ENCODE results near the gene GSTO2. TPM values are rescaled to one million over a fixed set of nuclear protein-coding genes. Genes with fewer than 3 reads are reported as not detected.

Gene GSTO2
- total RNA-seq, 4 donors from 2014 or later, result 0.71 to 2.3 (median 1.4) TPM; not detected in 1

- peaks cover 73 to 86% of the 10 kb centered on the region in 2 donors for H3K4me1 ChIP-seq
- H3K27me3 ChIP-seq, result no peaks in the 10 kb centered on the region
- no peaks in the 10 kb centered on the region for H3K36me3 ChIP-seq
- ATAC-seq (peak; percentile 42 to 61), DNase-seq (peak in 1 of 2 donors; percentile 57)
- H3K9me3 ChIP-seq, result no peaks in the 10 kb centered on the region
- H3K4me3 ChIP-seq, result peak overlapping the region in 2 of 4 donors; percentile 14 to 26
- intact Hi-C loops (cut with DNase I; ENCODE audit: low total_unique reads), result loop anchor here (1.0 to 10.0 kb wide), 2 partner anchors 19 to 415 kb away; partner anchors contain the start of gene STN1
- in situ Hi-C loops (cut with MboI; ENCODE audit: low sequenced_read_pairs in 4 of 4), result no loop called here
- peak overlapping the region; percentile 82 to 97 (median 92) for H3K27ac ChIP-seq
- TF ChIP-seq POLR2A (IDR thresholded peaks at IDR 0.05), result no peak
- TF ChIP-seq CTCF (IDR thresholded peaks at IDR 0.05 in 4 of 5, conservative IDR thresholded peaks at IDR 0.05 in 1 of 5), result no peak
These were observed 60.8 kb downstream of the GSTO2 start for GRCh38 chr10:104329735-104330134.

- Histone ChIP-seq H3K4me1 (peaks cover 74 to 82% of the 10 kb centered on the region in 2 donors), H3K4me3 (peak overlapping the region in 3 of 4 donors; percentile 4 to 6 (median 6)), H3K36me3 (no peaks in the 10 kb centered on the region), H3K9me3 (no peaks in the 10 kb centered on the region), H3K27me3 (no peaks in the 10 kb centered on the region), H3K27ac (peak overlapping the region; percentile 82 to 97 (median 92))
- ATAC-seq (peak; percentile 19 to 26), DNase-seq (peak; percentile 55 to 75)
- no peak for TF ChIP-seq CTCF (IDR thresholded peaks at IDR 0.05 in 4 of 5, conservative IDR thresholded peaks at IDR 0.05 in 1 of 5)
- TF ChIP-seq POLR2A (IDR thresholded peaks at IDR 0.05), result no peak
- intact Hi-C loops (cut with DNase I; ENCODE audit: low total_unique reads) (loop anchor here (10.0 kb wide), 1 partner anchor 416 kb away; the partner anchor contains the start of gene STN1), in situ Hi-C loops (cut with MboI; ENCODE audit: low sequenced_read_pairs in 4 of 4) (no loop called here)
These were observed 61.5 kb downstream of the GSTO2 start for GRCh38 chr10:104330168-104331110.

GRCh38 chr10:104331208-104331838, 62.3 kb downstream of the GSTO2 start:
- in situ Hi-C loops (cut with MboI; ENCODE audit: low sequenced_read_pairs in 4 of 4), result no loop called here
- no peaks in the 10 kb centered on the region for H3K27me3 ChIP-seq
- TF ChIP-seq POLR2A (IDR thresholded peaks at IDR 0.05) (peak; percentile 19 to 44), CTCF (IDR thresholded peaks at IDR 0.05 in 4 of 5, conservative IDR thresholded peaks at IDR 0.05 in 1 of 5) (no peak)
- H3K4me3 ChIP-seq, result peak overlapping the region in 3 of 4 donors; percentile 4 to 6 (median 6)
- intact Hi-C loops (cut with DNase I; ENCODE audit: low total_unique reads), result loop anchor here (10.0 kb wide), 1 partner anchor 417 kb away; the partner anchor contains the start of gene STN1
- DNase-seq (no peak), ATAC-seq (no peak)
- no peaks in the 10 kb centered on the region for H3K36me3 ChIP-seq
- no peaks in the 10 kb centered on the region for H3K9me3 ChIP-seq
- peak overlapping the region; percentile 82 to 97 (median 92) for H3K27ac ChIP-seq
- peaks cover 78 to 83% of the 10 kb centered on the region in 2 donors for H3K4me1 ChIP-seq

GRCh38 chr10:104332243-104333031, 63.5 kb downstream of the GSTO2 start:
- DNase-seq (no peak), ATAC-seq (no peak)
- no peak for TF ChIP-seq POLR2A (IDR thresholded peaks at IDR 0.05)
- TF ChIP-seq CTCF (IDR thresholded peaks at IDR 0.05 in 4 of 5, conservative IDR thresholded peaks at IDR 0.05 in 1 of 5), result no peak
- Histone ChIP-seq H3K4me3 (no peak overlapping the region), H3K4me1 (peaks cover 79 to 87% of the 10 kb centered on the region in 2 donors), H3K9me3 (no peaks in the 10 kb centered on the region), H3K27ac (peak overlapping the region; percentile 82 to 97 (median 92)), H3K36me3 (no peaks in the 10 kb centered on the region), H3K27me3 (no peaks in the 10 kb centered on the region)
- intact Hi-C loops (cut with DNase I; ENCODE audit: low total_unique reads), result loop anchor here (10.0 kb wide), 1 partner anchor 418 kb away; the partner anchor contains the start of gene STN1
- in situ Hi-C loops (cut with MboI; ENCODE audit: low sequenced_read_pairs in 4 of 4), result no loop called here

Measured in gastrocnemius medialis (tissue), 4 donors.